Ovary (tissue), 9 donors: ENCODE data around the gene KRT37. TPM values are rescaled to one million over a fixed set of nuclear protein-coding genes. Genes with fewer than 3 reads are reported as not detected.

ENCODE experiments used
- DNase-seq, 5 donors: peaks; one replicate each; pipeline ENCODE4 v3.0.0-alpha.2; 2019 to 2020
- H3K27ac ChIP-seq, 2 donors: fragments of 200-600 bp; one replicate each; pipeline versions ENCODE4 v1.5.1 to v1.8.0; 2019 to 2022
- H3K27me3 ChIP-seq: fragments of 200-600 bp; one replicate; pipeline ENCODE4 v1.8.0; 2022
- H3K36me3 ChIP-seq: fragments of 200-600 bp; sonication (generic); one replicate; pipeline ENCODE4 v1.5.1; 2019
- H3K4me1 ChIP-seq: one replicate; pipeline ENCODE4 v1.8.1; 2013; ENCODE audit warnings: mild to moderate bottlenecking, moderate library complexity; ENCODE audit not compliant: insufficient read depth
- H3K4me3 ChIP-seq: fragments of 200-600 bp; sonication (generic); one replicate; pipeline ENCODE4 v1.5.1; 2017
- H3K9me3 ChIP-seq, 2 donors: fragments of 200-600 bp in 1 of 2; sonication (generic) in 1 of 2; one replicate each; pipeline versions ENCODE4 v1.5.1 to v1.8.1; 2013 to 2019; ENCODE audit warnings: mild to moderate bottlenecking in 1 of 2, moderate library complexity in 1 of 2
- CTCF ChIP-seq, 3 donors: fragments of 450-650 bp in 2 of 3; fragments of 200-600 bp in 1 of 3; IDR thresholded peaks; one replicate each; pipeline versions ENCODE4 v1.5.1 to v1.8.0; 2016 to 2022; ENCODE audit warnings: antibody characterized with exemption in 3 of 3, mild to moderate bottlenecking in 1 of 3
- EP300 ChIP-seq: sonication (generic); formaldehyde crosslinking; IDR thresholded peaks from one replicate; pipeline ENCODE4 v1.6.1; 2017; ENCODE audit warnings: antibody characterized with exemption
- POLR2A ChIP-seq: fragments of 450-650 bp; IDR thresholded peaks from one replicate; pipeline ENCODE4 v1.6.1; 2017; ENCODE audit warnings: antibody characterized with exemption, mild to moderate bottlenecking, moderate library complexity
- WGBS, 3 donors: extraction: QIAGEN DNeasy Blood & Tissue Kit in 1 of 3; methylation state at CpG; one replicate each; pipeline versions ENCODE4 v1.1.5 to v1.1.7; 2013 to 2017; 5-methylcytosine and 5-hydroxymethylcytosine counted together
- intact Hi-C, 4 donors: fragments of 100-400 bp; cut with DNase I; formaldehyde crosslinking; loops; one replicate each; pipeline versions ENCODE4 v1.11.0 to v1.15.1; 2022 to 2023
- polyA plus RNA-seq, 2 donors: library from polyadenylated mRNA; stranded (reverse); fragments of 200-250 nt in 1 of 2; fragments of 350-450 nt in 1 of 2; fragmentation: Illumina TruSeq in 1 of 2; extraction: RNeasy Lipid Tissue Mini Kit (QIAGEN cat#74804) in 1 of 2; gene quantifications; one replicate each; pipeline ENCODE4 v1.2.3, GENCODE V29; 2013 to 2014
- total RNA-seq, 7 donors: library from RNA; depleted of rRNA in 2 of 7; stranded (reverse); fragments of >200 nt in 2 of 7; fragmentation: NEBNext Ultra II Directional in 3 of 7; extraction: Animal tissue kit (Norgen Biotek cat#: 25700) in 3 of 7; gene quantifications; one replicate each; pipeline versions ENCODE4 v1.1.0 to v1.2.4, GENCODE V29; 2016 to 2023
- donor health status: DM: no; HTN: no; CAD: no; lungs with moderate emphysema.
- donor health status: DM: no; HTN: no; CAD: no.
- donor health status: Bipolar disorder and iron deficiency.
- donor health status: DM: yes; HTN: yes; CAD: no.
- donor health status: DM: no; HTN: no; CAD: no.
- donor health status: DM: yes; HTN: yes; CAD: no.

KRT37 gene
- total and polyA plus RNA-seq, 9 donors: not detected

- Histone ChIP-seq H3K4me1 (peaks cover 2% of the 10 kb centered on the region), H3K36me3 (no peaks in the 10 kb centered on the region), H3K9me3 (no peaks in the 10 kb centered on the region), H3K27me3 (no peaks in the 10 kb centered on the region), H3K27ac (no peak overlapping the region), H3K4me3 (no peak overlapping the region)
- no peak for DNase-seq
- intact Hi-C loops: no loop called here
- TF ChIP-seq POLR2A (no peak), EP300 (no peak), CTCF (IDR thresholded peaks at IDR 0.05) (no peak)
- 87 to 95% (median 91%) methylated on average over 11 of the region's 11 CpGs for WGBS, 3 donors
Observed at GRCh38 chr17:41464173-41464572, 39.8 kb upstream of the KRT37 start.

GRCh38 chr17:41463746-41464145 lies 39.4 kb upstream of the KRT37 start:
- 92 to 97% (median 95%) methylated on average over 8 of the region's 8 CpGs for WGBS, 3 donors
- peaks cover 2% of the 10 kb centered on the region for H3K4me1 ChIP-seq
- no peaks in the 10 kb centered on the region for H3K36me3 ChIP-seq
- intact Hi-C loops: no loop called here
- no peak for TF ChIP-seq EP300
- TF ChIP-seq POLR2A: no peak
- no peak for TF ChIP-seq CTCF (IDR thresholded peaks at IDR 0.05)
- H3K27me3 ChIP-seq: no peaks in the 10 kb centered on the region
- no peak for DNase-seq
- H3K4me3 ChIP-seq: no peak overlapping the region
- H3K27ac ChIP-seq: no peak overlapping the region
- H3K9me3 ChIP-seq: no peaks in the 10 kb centered on the region

GRCh38 chr17:41462705-41463104 lies 38.3 kb upstream of the KRT37 start:
- Histone ChIP-seq H3K27ac (no peak overlapping the region), H3K9me3 (no peaks in the 10 kb centered on the region), H3K36me3 (no peaks in the 10 kb centered on the region), H3K27me3 (no peaks in the 10 kb centered on the region), H3K4me1 (peaks cover 2% of the 10 kb centered on the region), H3K4me3 (no peak overlapping the region)
- no peak for DNase-seq
- TF ChIP-seq POLR2A: no peak
- no peak for TF ChIP-seq CTCF (IDR thresholded peaks at IDR 0.05)
- TF ChIP-seq EP300: no peak
- intact Hi-C loops: no loop called here
- 70 to 80% (median 72%) methylated on average over 15 of the region's 15 CpGs for WGBS, 3 donors

GRCh38 chr17:41457676-41458075 lies 33.3 kb upstream of the KRT37 start:
- Histone ChIP-seq H3K9me3 (no peaks in the 10 kb centered on the region), H3K27ac (no peak overlapping the region), H3K36me3 (no peaks in the 10 kb centered on the region), H3K4me1 (no peaks in the 10 kb centered on the region), H3K4me3 (no peak overlapping the region), H3K27me3 (no peaks in the 10 kb centered on the region)
- intact Hi-C loops: no loop called here
- 34 to 41% (median 37%) methylated on average over 4 of the region's 4 CpGs for WGBS, 3 donors
- TF ChIP-seq EP300: no peak
- DNase-seq: no peak

- Histone ChIP-seq H3K9me3 (no peaks in the 10 kb centered on the region), H3K27me3 (no peaks in the 10 kb centered on the region), H3K36me3 (no peaks in the 10 kb centered on the region), H3K4me1 (no peaks in the 10 kb centered on the region), H3K4me3 (no peak overlapping the region), H3K27ac (no peak overlapping the region)
- no peak for DNase-seq
- intact Hi-C loops: no loop called here
- WGBS, 3 donors: 87 to 98% (median 93%) methylated on average over 3 of the region's 3 CpGs
- no peak for TF ChIP-seq EP300
- no peak for TF ChIP-seq CTCF (IDR thresholded peaks at IDR 0.05)
- TF ChIP-seq POLR2A: no peak
Observed at GRCh38 chr17:41456204-41456603, 31.8 kb upstream of the KRT37 start.
